AG04449 (cell line): ENCODE results near the gene NEURL1.

ENCODE experiments used
- CTCF ChIA-PET: fragments of 350-600 bp; formaldehyde crosslinking; extraction: SDS; loops from one replicate; lab custom pipeline; 2021; ENCODE audit warnings: antibody characterized with exemption; lab: Yijun Ruan, JAX
- POLR2A ChIA-PET: fragments of 400-600, 350-600 bp; formaldehyde crosslinking; extraction: SDS; loops from one replicate; lab custom pipeline; 2020; ENCODE audit warnings: antibody characterized with exemption, inconsistent platforms; lab: Yijun Ruan, JAX
- DNase-seq: peaks from one replicate; pipeline ENCODE4 v3.0.0-alpha.2; 2010; ENCODE audit warnings: low read depth, low spot score
- H3K4me3 ChIP-seq: 2 replicates; pipeline ENCODE4 v1.5.1; 2011; ENCODE audit warnings: low read depth, mild to moderate bottlenecking, control low read depth, low read length
- TF ChIP-seq, protein P1 (sequence below): IDR thresholded peaks from one replicate; pipeline ENCODE4 v1.5.1; 2011; ENCODE audit warnings: mild to moderate bottlenecking, moderate library complexity, low read length, control low read depth, inconsistent platforms; ENCODE audit not compliant: insufficient read depth; ENCODE audit errors: missing control alignments

The NEURL1 gene

GRCh38 chr10:103576862-103577261 lies 83.4 kb downstream of the NEURL1 start:
- no peak overlapping the region for H3K4me3 ChIP-seq
- no peak for DNase-seq
- ChIA-PET CTCF (interaction anchor here (0.7 to 3.2 kb wide), 5 partner anchors 11 to 161 kb away, joined by 3 to 10 read pairs (median 5); no protein-coding TSS in a partner anchor), POLR2A (no interaction called here)
- TF ChIP-seq, protein P1, sequence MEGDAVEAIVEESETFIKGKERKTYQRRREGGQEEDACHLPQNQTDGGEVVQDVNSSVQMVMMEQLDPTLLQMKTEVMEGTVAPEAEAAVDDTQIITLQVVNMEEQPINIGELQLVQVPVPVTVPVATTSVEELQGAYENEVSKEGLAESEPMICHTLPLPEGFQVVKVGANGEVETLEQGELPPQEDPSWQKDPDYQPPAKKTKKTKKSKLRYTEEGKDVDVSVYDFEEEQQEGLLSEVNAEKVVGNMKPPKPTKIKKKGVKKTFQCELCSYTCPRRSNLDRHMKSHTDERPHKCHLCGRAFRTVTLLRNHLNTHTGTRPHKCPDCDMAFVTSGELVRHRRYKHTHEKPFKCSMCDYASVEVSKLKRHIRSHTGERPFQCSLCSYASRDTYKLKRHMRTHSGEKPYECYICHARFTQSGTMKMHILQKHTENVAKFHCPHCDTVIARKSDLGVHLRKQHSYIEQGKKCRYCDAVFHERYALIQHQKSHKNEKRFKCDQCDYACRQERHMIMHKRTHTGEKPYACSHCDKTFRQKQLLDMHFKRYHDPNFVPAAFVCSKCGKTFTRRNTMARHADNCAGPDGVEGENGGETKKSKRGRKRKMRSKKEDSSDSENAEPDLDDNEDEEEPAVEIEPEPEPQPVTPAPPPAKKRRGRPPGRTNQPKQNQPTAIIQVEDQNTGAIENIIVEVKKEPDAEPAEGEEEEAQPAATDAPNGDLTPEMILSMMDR = no peak

DNA sequence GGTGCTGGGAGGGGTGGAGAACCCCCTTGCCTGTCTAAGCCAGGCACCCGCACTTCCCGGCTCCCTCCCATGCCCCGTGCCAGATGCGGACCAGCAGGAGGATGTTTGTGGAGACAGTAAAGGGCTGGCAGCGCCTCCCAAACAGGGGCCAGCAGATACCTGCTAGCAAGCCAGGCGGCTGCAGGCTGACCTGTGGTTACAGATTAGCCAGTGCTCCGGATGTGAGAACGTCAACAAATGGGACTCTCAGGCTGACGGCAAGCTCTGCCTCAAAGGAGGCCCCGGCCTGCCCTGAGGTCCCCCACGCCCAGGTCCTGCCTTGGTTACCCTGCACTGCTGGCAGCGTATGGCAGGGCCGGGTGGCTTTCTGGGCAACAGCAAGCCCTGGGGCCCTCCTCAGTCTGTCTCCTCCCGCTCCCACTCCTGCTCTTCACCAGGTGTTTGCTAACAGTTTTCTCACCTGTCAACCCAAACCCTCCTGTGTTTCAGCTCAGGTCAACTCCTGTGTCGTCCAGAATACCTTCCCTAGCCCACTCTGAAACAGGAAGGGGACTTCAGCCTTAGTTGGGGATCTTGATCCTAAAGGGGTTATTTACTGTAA lies 85.4 kb downstream of the NEURL1 start:
- H3K4me3 ChIP-seq = no peak overlapping the region
- ChIA-PET CTCF (no interaction called here), POLR2A (no interaction called here)
- no peak for DNase-seq
- TF ChIP-seq, protein P1 = no peak

DNA sequence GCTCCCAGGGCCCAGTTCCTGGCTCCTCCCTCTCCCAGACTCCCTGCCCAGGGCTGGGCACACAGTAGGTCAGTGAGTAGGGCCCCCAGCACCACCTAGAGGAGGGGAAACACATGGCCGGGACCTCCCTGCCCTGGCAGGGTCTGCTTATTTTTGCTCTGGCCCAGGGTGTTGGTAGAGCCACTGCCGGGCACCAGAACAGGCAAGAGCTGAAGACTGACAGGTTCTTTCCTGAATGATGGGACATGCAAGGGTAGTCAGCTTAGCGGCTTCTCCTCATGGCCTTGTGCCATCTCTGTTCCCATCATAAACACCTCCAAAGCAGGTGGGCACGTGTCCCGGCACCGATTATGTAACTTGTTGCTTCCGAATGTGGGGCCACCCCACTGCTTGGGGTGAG lies 86.5 kb downstream of the NEURL1 start:
- ChIA-PET CTCF (interaction anchor here (1.2 to 1.8 kb wide), 3 partner anchors 11 to 16 kb away, joined by 4 to 5 read pairs (median 5); no protein-coding TSS in a partner anchor), POLR2A (no interaction called here)
- TF ChIP-seq, protein P1 = no peak
- no peak overlapping the region for H3K4me3 ChIP-seq
- DNase-seq = no peak

DNA sequence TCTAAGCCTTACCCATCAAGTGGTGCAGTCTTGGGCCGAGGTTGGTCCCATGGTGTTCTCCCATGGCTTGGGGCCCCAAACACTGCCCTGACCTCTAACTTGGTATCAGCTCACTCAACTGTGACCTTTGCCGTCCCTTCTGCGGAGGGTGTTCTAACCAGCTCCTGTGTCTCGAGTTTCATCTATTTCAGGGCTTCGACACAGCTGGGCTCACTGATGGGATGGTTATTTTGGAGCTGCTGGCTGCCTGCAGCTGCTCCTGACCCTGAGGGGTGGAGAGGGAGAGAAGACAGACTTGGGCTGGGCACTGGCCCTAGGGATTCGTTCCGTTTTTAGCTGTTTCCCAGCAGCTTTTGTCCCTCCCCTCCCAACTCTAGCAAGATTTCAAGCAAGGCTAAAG lies 86.9 kb downstream of the NEURL1 start:
- CTCF ChIA-PET = interaction anchor here (1.2 to 1.8 kb wide), 3 partner anchors 11 to 16 kb away, joined by 4 to 5 read pairs (median 5); no protein-coding TSS in a partner anchor
- POLR2A ChIA-PET = no interaction called here
- H3K4me3 ChIP-seq = no peak overlapping the region
- TF ChIP-seq, protein P1 = no peak
- DNase-seq = no peak

DNA sequence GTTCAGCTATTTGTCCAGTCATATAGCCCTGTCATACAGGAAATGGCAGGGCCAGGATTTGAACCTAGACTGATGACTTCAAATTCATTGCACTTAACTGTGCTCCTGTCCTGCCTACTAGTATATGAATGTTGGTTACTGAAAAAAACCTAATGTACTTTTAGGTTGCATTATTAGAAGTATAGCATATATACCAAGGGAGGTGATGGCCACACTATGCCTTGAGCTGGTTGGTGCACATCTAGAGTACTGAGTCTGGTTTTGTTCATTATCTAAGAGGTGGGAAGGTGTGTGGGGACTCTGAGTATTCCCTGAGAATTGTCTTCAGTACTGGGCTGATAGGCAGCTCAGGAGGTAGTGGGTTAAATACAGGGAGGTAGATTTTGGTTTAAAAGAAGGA lies 88.0 kb downstream of the NEURL1 start:
- CTCF ChIA-PET = interaction anchor here (1.0 to 2.5 kb wide), 3 partner anchors 12 to 18 kb away, joined by 3 to 12 read pairs (median 5); no protein-coding TSS in a partner anchor
- TF ChIP-seq, protein P1 = no peak
- POLR2A ChIA-PET = no interaction called here
- no peak for DNase-seq
- H3K4me3 ChIP-seq = no peak overlapping the region

DNA sequence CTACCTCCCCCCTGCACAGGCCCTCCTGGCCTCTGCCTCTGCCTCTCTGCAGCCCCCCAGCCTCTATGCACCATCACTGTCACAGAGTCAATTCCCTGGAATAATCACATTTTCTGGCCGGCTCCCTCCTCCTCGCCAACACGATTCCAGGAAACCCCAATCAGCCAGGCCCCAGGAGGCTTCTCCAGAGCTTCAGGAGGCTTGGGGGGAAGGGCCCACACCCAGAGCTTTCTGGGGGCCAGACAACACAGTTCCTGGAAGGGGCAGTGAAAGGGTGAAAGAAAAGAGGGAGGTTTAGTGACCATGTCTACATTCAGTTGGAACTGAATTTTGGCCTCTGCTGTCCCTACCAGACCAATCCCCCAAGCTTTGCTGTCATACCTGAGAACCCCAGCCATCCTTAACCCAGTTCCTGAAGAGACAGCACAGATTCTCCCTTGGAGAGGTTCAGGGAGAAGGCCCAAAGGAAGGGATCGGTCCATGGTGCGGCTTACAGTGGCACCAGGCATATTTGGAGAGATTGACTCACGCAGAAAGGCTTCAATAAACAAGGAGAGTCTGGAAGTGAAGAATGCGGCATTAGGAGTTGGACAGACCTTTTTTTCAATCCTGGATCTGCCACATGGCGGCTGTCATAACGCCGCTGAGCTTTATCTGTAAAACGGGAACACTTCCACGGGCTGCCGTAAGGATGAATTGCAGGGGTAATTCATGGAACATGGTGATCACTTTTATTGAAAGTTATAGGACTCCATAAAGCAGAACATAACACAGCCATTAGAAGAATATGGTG lies 89.0 kb downstream of the NEURL1 start:
- TF ChIP-seq, protein P1 = no peak
- CTCF ChIA-PET = interaction anchor here (1.0 to 2.5 kb wide), 4 partner anchors 9 to 33 kb away, joined by 3 to 12 read pairs (median 4); no protein-coding TSS in a partner anchor
- POLR2A ChIA-PET = no interaction called here
- no peak for DNase-seq
- H3K4me3 ChIP-seq = no peak overlapping the region
